ENCODE measurements around the gene THAP7.

THAP7 gene

GRCh38 chr22:21031545-21032036 lies 29.7 kb upstream of the THAP7 start:
- no peak overlapping the region for H3K4me3 ChIP-seq (ENCODE audit: low read depth, low read length)

- H3K4me3 ChIP-seq (ENCODE audit: low read depth, low read length): no peak overlapping the region
Measured at GRCh38 chr22:21030621-21031544, 29.0 kb upstream of the THAP7 start.

GRCh38 chr22:21030032-21030431 lies 28.1 kb upstream of the THAP7 start:
- no peak overlapping the region for H3K4me3 ChIP-seq (ENCODE audit: low read depth, low read length)

- no peak overlapping the region for H3K4me3 ChIP-seq (ENCODE audit: low read depth, low read length)
Measured at GRCh38 chr22:21029486-21030025, 27.6 kb upstream of the THAP7 start.

GRCh38 chr22:21028277-21029251 lies 26.6 kb upstream of the THAP7 start:
- H3K4me3 ChIP-seq (ENCODE audit: low read depth, low read length): no peak overlapping the region

GRCh38 chr22:21026783-21027692 lies 25.1 kb upstream of the THAP7 start:
- H3K4me3 ChIP-seq (ENCODE audit: low read depth, low read length): no peak overlapping the region

GRCh38 chr22:21025763-21026755 lies 24.1 kb upstream of the THAP7 start:
- H3K4me3 ChIP-seq (ENCODE audit: low read depth, low read length): no peak overlapping the region

GRCh38 chr22:21025266-21025665 lies 23.3 kb upstream of the THAP7 start:
- no peak overlapping the region for H3K4me3 ChIP-seq (ENCODE audit: low read depth, low read length)

- no peak overlapping the region for H3K4me3 ChIP-seq (ENCODE audit: low read depth, low read length)
Measured at GRCh38 chr22:21022955-21023614, 21.2 kb upstream of the THAP7 start.

- H3K4me3 ChIP-seq (ENCODE audit: low read depth, low read length): no peak overlapping the region
Measured at GRCh38 chr22:21022507-21022906, 20.6 kb upstream of the THAP7 start.

- no peak overlapping the region for H3K4me3 ChIP-seq (ENCODE audit: low read depth, low read length)
Measured at GRCh38 chr22:21020802-21021429, 19.0 kb upstream of the THAP7 start.

GRCh38 chr22:21018314-21018713 lies 16.4 kb upstream of the THAP7 start:
- H3K4me3 ChIP-seq (ENCODE audit: low read depth, low read length): no peak overlapping the region

- H3K4me3 ChIP-seq (ENCODE audit: low read depth, low read length): no peak overlapping the region
Measured at GRCh38 chr22:21016644-21017420, 14.9 kb upstream of the THAP7 start.

- no peak overlapping the region for H3K4me3 ChIP-seq (ENCODE audit: low read depth, low read length)
Measured at GRCh38 chr22:21015466-21016006, 13.6 kb upstream of the THAP7 start.

GRCh38 chr22:21014726-21015465 lies 13.0 kb upstream of the THAP7 start, which contains the start of gene P2RX6:
P2RX6 (plus strand) TSS chr22:21015165; CDS start chr22:21015175, 10 bp downstream.
- H3K4me3 ChIP-seq (ENCODE audit: low read depth, low read length): peak within 1 kb of the TSS; percentile 54

- peak overlapping the region; percentile 54 for H3K4me3 ChIP-seq (ENCODE audit: low read depth, low read length)
Measured at GRCh38 chr22:21014202-21014725, 12.3 kb upstream of the THAP7 start.

Measured in iPS-11a (cell line).